GM21529 (cell line): ENCODE results near the gene FOLR1.

Experiments
- ATAC-seq: cut with Tn5 transposase; IDR thresholded peaks from one replicate; pipeline ENCODE4 v1.9.1; 2021; ENCODE audit not compliant: unreplicated experiment

The FOLR1 gene

GRCh38 chr11:72234514-72234830 is 42.5 kb downstream of the FOLR1 start:
- ATAC-seq = no peak

- no peak for ATAC-seq
Observed at GRCh38 chr11:72234920-72235319, 43.0 kb downstream of the FOLR1 start.

GRCh38 chr11:72235351-72236057 is 43.6 kb downstream of the FOLR1 start:
- no peak for ATAC-seq

- ATAC-seq = no peak
Observed at GRCh38 chr11:72236083-72236697, 44.2 kb downstream of the FOLR1 start.

GRCh38 chr11:72236774-72237111 is 44.8 kb downstream of the FOLR1 start:
- ATAC-seq = no peak

- no peak for ATAC-seq
Observed at GRCh38 chr11:72237112-72237931, 45.4 kb downstream of the FOLR1 start.

GRCh38 chr11:72238040-72238450 is 46.1 kb downstream of the FOLR1 start:
- ATAC-seq = no peak

GRCh38 chr11:72238492-72239312 is 46.8 kb downstream of the FOLR1 start:
- ATAC-seq = no peak

GRCh38 chr11:72239313-72239848 is 47.4 kb downstream of the FOLR1 start:
- ATAC-seq = no peak

GRCh38 chr11:72239849-72240460 is 48.0 kb downstream of the FOLR1 start:
- no peak for ATAC-seq

GRCh38 chr11:72240461-72241290 is 48.7 kb downstream of the FOLR1 start:
- no peak for ATAC-seq

- no peak for ATAC-seq
Observed at GRCh38 chr11:72241291-72241781, 49.4 kb downstream of the FOLR1 start.

- no peak for ATAC-seq
Observed at GRCh38 chr11:72242141-72242540, 50.2 kb downstream of the FOLR1 start.

- no peak for ATAC-seq
Observed at GRCh38 chr11:72243173-72244059, 51.5 kb downstream of the FOLR1 start.

- no peak for ATAC-seq
Observed at GRCh38 chr11:72244060-72244360, 52.1 kb downstream of the FOLR1 start, which contains the start of gene PHOX2A. PHOX2A (minus strand) TSS chr11:72244176; CDS start chr11:72244004, 172 bp downstream.

GRCh38 chr11:72244361-72245262 is 52.7 kb downstream of the FOLR1 start:
- ATAC-seq = no peak

- no peak for ATAC-seq
Observed at GRCh38 chr11:72245263-72245816, 53.4 kb downstream of the FOLR1 start.
